ENCODE results near the gene EIF4B. TPM values are rescaled to one million over a fixed set of nuclear protein-coding genes. Genes with fewer than 3 reads are reported as not detected.
A peak's percentile ranks its signal among the peaks of the same experiment; 100 is the strongest.

The EIF4B gene
- total and polyA plus RNA-seq, 2 of the 13 experiments (the other 11 are each of a cell fraction or from before 2014, with no cell fraction given), result 416 to 548 TPM

- TF ChIP-seq ARID5B (CRISPR knock-in tag; IDR thresholded peaks at IDR 0.05) (no peak), ATF4 (CRISPR knock-in tag; IDR thresholded peaks at IDR 0.05) (no peak), TCF12 (IDR thresholded peaks at IDR 0.05) (no peak), TCF12 (CRISPR knock-in tag; IDR thresholded peaks at IDR 0.05) (no peak), ZNF317 (CRISPR knock-in tag; IDR thresholded peaks at IDR 0.05) (no peak), MBNL3 (CRISPR knock-in tag; conservative IDR thresholded peaks at IDR 0.05) (no peak), RAD21 (CRISPR knock-in tag; IDR thresholded peaks at IDR 0.05) (peak; percentile 92), SOX13 (IDR thresholded peaks at IDR 0.05) (no peak), SOX13 (CRISPR knock-in tag; conservative IDR thresholded peaks at IDR 0.05 in 1 of 2, IDR thresholded peaks at IDR 0.05 in 1 of 2) (peak in 1 of 2 experiments; percentile 27; a peak in 1 of 4 replicates), HMGXB4 (CRISPR knock-in tag; IDR thresholded peaks at IDR 0.05; ENCODE audit: borderline replicate concordance in 1 of 2, low read depth in 1 of 2) (peak; percentile 41 to 51; a peak in 2 of 4 replicates), ZNF30 (CRISPR knock-in tag; IDR thresholded peaks at IDR 0.05) (no peak), MYC (CRISPR knock-in tag; IDR thresholded peaks at IDR 0.05; ENCODE audit: borderline replicate concordance) (peak; percentile 62; the same call in 1 of the 2 replicates), ZNF639 (CRISPR knock-in tag; conservative IDR thresholded peaks at IDR 0.05) (no peak), ZNF557 (CRISPR knock-in tag; IDR thresholded peaks at IDR 0.05) (no peak), KLF12 (CRISPR knock-in tag; IDR thresholded peaks at IDR 0.05; ENCODE audit: borderline replicate concordance) (no peak), NCOA1 (CRISPR knock-in tag; IDR thresholded peaks at IDR 0.05) (no peak), SP5 (CRISPR knock-in tag; IDR thresholded peaks at IDR 0.05; ENCODE audit: borderline replicate concordance, low read depth) (0 out of 2 replicates have a peak, but pooled peaks have one; percentile 33), NCOA5 (CRISPR knock-in tag; IDR thresholded peaks at IDR 0.05) (no peak)
Measured at GRCh38 chr12:52975820-52976573, 30.3 kb upstream of the EIF4B start (continued).
